ENCODE measurements around the gene OLFM2.
"Not testable (repeated sequence)": the region's sequence is repeated elsewhere in the genome, so short reads cannot be mapped to it uniquely, and the experiment has no call there.

OLFM2 gene

DNA sequence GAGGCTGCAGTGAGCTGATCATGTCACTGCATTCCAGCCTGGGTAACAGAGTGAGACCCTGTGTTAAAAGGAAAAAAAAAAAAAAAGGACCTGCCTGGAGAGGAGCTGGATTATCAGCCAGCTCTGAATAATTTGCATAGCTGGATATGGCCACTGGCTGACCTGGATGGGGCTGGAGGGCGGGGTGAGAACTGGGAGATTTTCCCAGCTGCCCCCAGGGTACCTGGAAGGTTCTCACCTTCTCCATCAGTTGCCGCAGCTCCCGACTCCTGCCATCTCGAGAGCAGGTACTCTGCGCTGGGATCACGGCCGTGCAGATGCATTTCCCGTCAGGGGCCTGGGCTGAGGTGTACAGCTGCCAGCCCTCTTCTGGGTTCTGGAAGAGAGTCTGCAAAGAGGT, 75.9 kb downstream of the OLFM2 start:
- no peak for DNase-seq

GRCh38 chr19:9858766-9859165, 77.5 kb downstream of the OLFM2 start:
- no peak for DNase-seq

- no peak for DNase-seq
These were observed 78.2 kb downstream of the OLFM2 start for GRCh38 chr19:9857920-9858746.

DNA sequence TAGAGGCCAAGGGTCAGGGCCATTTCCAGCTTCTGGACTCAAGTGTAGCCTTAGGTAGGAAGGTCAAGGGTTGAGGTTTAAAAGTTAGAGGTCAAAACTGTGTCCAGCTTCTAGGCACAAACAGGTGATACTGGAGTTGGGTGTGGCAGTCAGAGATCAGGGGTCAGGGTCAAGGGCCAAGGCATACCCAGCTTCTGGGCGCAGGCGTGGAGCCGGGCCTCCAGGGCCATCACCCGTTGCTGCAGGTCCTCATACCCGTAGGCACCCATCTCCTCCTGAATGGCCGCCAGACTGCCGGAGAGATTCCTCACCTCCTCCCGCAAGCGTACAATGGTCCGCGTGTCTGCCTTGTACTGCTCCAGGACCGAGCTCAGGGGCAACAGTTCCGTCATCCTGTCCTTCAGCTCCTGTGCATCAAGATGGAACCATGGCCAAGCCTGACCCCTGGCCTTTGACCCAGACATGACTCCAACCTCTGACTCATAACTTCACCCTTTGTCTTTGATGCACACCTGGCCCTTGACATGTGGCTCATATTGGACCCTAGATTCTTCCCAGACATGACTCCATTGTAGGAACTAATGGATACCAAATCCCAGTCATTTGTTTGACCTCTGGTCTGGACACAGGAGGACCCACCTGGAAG, 79.1 kb downstream of the OLFM2 start:
- no peak for DNase-seq

DNA sequence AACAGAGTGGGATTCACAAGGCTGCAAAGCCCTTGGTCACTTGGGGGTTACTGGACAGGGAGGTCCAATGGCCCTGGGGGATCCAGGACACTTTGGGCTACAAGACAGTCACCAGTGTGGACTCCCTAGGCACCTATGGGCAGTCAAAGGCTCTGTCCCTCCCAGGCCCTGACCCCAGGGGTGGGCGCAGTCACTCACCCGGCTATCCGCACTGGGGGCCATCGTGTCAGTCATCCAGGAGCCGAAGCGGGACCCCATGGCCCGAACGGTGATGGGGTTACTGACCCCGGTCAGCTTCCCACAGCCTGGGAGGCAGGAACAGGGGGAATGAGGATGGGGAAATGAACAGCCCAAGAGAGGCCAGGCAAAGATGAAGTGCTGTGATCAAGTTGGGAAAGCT, 79.7 kb downstream of the OLFM2 start:
- no peak for DNase-seq

- DNase-seq: no peak
These were observed 82.0 kb downstream of the OLFM2 start for GRCh38 chr19:9854282-9854846.

DNA sequence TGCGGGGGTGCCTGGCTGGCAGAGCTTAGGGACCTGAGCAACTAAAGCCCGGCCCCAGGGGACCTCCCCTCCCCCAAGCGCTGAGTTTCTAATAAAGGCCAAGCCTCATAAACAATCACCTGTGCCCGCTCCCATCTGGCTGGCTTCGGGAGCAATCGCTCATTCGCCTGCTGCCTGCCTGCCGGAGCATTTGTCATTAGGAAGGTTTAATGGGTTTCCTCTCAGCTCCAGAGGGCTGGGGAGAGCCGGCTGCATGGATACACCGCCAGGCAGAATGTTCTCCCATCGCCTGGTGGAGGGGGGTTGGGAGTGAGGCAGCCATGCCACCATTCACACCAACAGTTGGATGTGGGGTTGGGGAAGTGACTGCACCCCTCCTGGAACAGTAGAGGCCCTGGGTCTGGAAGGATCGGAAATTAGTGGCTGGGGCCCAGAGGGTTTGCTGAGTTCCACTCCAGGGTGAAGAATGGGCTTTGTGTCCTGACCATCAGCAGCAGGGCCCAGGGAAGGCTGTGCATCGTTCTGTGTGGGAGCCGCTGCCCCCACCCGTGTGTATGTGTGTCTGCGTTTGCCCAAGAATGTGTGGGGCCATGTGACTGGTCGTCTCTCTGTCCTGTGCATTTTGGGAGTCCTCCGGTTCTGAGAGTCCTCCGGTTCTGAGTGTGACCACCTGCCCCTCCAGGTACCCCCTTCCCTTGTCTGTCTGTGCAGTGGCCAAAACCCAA, 85.9 kb downstream of the OLFM2 start:
- DNase-seq: no peak

GRCh38 chr19:9849791-9850190, 86.5 kb downstream of the OLFM2 start:
- DNase-seq: no peak

DNA sequence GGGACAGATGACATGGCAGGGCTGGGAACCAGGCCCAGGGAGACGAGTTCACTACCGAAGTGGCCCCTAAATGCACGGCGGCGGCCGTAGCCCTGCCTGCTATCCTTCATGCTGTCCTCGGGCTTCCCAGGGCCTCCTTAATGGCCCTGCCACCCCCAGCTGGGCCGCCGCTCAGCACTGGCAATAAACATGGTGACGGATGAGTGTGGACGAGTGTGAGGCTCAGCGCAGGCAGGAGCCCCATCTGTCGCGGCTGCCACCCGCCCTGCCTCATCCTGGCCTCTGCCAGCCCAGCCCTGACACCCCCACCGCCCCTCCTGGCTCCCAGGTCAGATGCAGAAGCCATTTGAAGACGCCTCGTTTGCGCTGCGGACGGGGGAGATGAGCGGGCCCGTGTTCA, 87.6 kb downstream of the OLFM2 start:
- DNase-seq: no peak

GRCh38 chr19:9848060-9848459, 88.3 kb downstream of the OLFM2 start:
- no peak for DNase-seq

DNA sequence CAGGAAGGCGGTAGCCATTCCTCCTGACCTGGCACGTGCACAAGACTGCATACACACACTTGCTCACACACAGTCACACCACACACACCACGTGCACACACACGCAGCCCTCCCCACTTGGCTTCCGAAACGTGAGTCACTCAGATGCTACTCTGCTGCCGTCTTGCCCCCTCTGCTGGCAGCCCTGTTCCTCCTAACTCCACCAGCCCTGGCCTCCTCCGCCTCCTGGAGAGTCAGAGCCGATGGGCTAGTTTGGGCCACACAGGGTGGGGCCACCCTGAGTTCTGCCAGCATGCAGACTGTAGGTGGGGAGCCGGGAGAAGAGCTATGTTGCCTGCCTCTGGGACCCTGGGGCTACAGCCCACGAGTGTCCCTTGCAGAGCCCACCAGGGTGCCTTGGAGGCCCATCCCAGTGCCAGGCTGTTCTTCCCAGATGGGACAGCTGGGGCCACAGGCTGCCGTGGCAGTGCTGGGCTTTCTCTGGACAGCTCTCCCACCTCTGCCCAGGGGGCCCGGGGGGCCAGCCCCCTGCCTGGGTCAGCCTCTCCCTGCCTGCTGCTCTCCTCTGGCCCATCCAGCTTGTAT, 89.1 kb downstream of the OLFM2 start:
- DNase-seq: peak; percentile 94

GRCh38 chr19:9843626-9844273, 92.6 kb downstream of the OLFM2 start:
- not testable (repeated sequence) for DNase-seq

- no peak for DNase-seq
These were observed 93.3 kb downstream of the OLFM2 start for GRCh38 chr19:9842834-9843625.

- DNase-seq: no peak
These were observed 96.9 kb downstream of the OLFM2 start for GRCh38 chr19:9839415-9839814.

- DNase-seq: no peak
These were observed 98.0 kb downstream of the OLFM2 start for GRCh38 chr19:9838324-9838723.

DNA sequence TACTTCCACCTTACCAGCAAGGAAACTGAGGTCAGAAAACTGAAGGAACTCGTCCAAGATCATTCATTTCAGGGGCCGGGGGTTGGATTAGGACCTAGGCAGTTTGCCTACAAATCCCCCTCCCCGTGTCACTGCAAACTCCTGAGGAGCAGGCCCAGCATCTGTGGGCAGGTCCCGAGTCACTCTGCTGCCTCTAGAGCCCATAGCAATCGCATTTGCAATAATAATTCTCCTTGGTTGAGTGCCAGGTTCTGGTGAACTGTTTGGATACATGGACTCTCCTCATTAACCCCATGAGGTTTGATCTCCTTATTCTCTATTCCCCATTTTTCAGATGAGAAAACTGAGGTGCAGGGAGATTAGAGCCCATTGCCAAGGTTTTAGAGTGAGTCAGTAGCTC, 100.3 kb downstream of the OLFM2 start:
- DNase-seq: peak; percentile 61

DNA sequence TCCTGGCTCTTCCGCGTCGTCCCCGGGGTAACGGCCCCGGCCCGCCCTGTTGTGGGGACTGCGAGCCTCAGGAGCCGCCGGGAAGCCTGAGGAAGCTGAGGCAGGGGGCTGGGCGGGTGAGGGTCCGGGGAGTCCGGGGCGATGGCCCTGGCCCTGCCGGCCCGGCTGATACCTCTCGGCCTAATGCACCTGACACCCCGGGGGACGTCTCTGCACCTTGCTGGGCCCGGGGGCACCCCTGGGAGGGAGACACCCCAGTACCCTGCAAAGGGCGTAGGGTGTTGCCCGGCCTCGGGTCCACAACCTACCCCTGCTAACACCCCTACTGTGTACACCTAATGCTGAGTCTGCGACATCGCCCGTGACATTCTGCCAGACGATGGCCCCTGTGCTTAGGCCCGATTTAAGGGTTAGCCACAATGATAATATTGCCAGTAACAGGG, 100.8 kb downstream of the OLFM2 start:
- DNase-seq: no peak

GRCh38 chr19:9834726-9835506, 101.4 kb downstream of the OLFM2 start, which contains the start of gene PIN1:
Gene PIN1, plus strand, starts transcription at chr19:9835318. Its CDS starts 27 bp downstream, at chr19:9835345.
- DNase-seq: peak; percentile 99

DNA sequence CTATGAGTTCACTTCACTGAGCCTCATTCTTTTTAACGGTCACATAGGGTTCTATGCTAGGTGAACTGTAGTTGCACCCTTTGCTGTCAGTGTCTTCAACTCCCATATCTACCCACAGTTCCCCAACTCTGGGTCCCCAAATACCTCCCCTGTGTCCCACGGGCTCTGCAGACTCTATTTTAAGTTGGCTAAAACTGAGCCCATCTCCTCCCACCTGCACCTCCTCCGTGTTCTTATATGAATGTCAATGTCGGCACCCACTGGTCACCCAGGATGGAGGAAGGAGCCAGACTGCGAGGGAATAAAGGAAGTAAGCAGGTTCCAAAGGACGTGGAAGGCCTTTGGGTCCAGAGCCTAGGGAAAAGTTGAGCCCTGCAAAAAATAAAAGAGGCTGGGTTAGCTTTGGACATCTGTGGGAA, 102.0 kb downstream of the OLFM2 start:
- DNase-seq: no peak

GRCh38 chr19:9828551-9829063, 107.7 kb downstream of the OLFM2 start:
- DNase-seq: no peak
